GM18873 (cell line): ENCODE measurements around the gene MAP3K2.

ENCODE experiments used
- ATAC-seq: cut with Tn5 transposase; IDR thresholded peaks from one replicate; pipeline ENCODE4 v1.9.1; 2021; ENCODE audit warnings: mild to moderate bottlenecking, moderate library complexity, moderate number of reproducible peaks; ENCODE audit not compliant: unreplicated experiment, low FRiP score

Gene MAP3K2

GRCh38 chr2:127408004-127408806 lies 20.4 kb upstream of the MAP3K2 start:
- ATAC-seq: no peak

- no peak for ATAC-seq
Observed at GRCh38 chr2:127407661-127408003, 19.9 kb upstream of the MAP3K2 start.

- no peak for ATAC-seq
Observed at GRCh38 chr2:127407091-127407490, 19.3 kb upstream of the MAP3K2 start.

- ATAC-seq: no peak
Observed at GRCh38 chr2:127406454-127406853, 18.7 kb upstream of the MAP3K2 start.

- no peak for ATAC-seq
Observed at GRCh38 chr2:127405255-127405610, 17.5 kb upstream of the MAP3K2 start.

GRCh38 chr2:127404466-127405254 lies 16.9 kb upstream of the MAP3K2 start:
- ATAC-seq: no peak

GRCh38 chr2:127403460-127403859 lies 15.7 kb upstream of the MAP3K2 start:
- ATAC-seq: no peak

- ATAC-seq: no peak
Observed at GRCh38 chr2:127401757-127402695, 14.3 kb upstream of the MAP3K2 start.

GRCh38 chr2:127400897-127401756 lies 13.4 kb upstream of the MAP3K2 start:
- no peak for ATAC-seq

GRCh38 chr2:127400533-127400896 lies 12.7 kb upstream of the MAP3K2 start:
- no peak for ATAC-seq

- ATAC-seq: no peak
Observed at GRCh38 chr2:127398239-127398590, 10.4 kb upstream of the MAP3K2 start.

GRCh38 chr2:127397568-127398238 lies 9.9 kb upstream of the MAP3K2 start:
- ATAC-seq: no peak

GRCh38 chr2:127394492-127394891 lies 6.7 kb upstream of the MAP3K2 start:
- no peak for ATAC-seq

- ATAC-seq: no peak
Observed at GRCh38 chr2:127392828-127393578, 5.2 kb upstream of the MAP3K2 start.

- ATAC-seq: no peak
Observed at GRCh38 chr2:127392133-127392827, 4.5 kb upstream of the MAP3K2 start.

GRCh38 chr2:127389778-127390435 lies 2.1 kb upstream of the MAP3K2 start:
- ATAC-seq: no peak

- no peak for ATAC-seq
Observed at GRCh38 chr2:127388423-127389164, 819 bp upstream of the MAP3K2 start.
